Right renal pelvis (tissue), 4 donors: Measurements from ENCODE around the gene YY1AP1. TPM values are rescaled to one million over a fixed set of nuclear protein-coding genes. Genes with fewer than 3 reads are reported as not detected.
"Not testable (repeated sequence)": the region's sequence is repeated elsewhere in the genome, so short reads cannot be mapped to it uniquely, and the experiment has no call there.

Experiments used
- DNase-seq, 4 donors: peaks; one replicate each; pipeline ENCODE4 v3.0.0-alpha.2; 2013; ENCODE audit warnings: low read depth in 4 of 4, low spot score in 3 of 4, missing footprints in 1 of 4
- polyA plus RNA-seq, 4 donors: library from polyadenylated mRNA; unstranded; fragments of 120-200 nt; gene quantifications; one replicate each; pipeline ENCODE4 v1.2.1, GENCODE V29; 2013; ENCODE audit not compliant: insufficient read length in 4 of 4

Gene YY1AP1
- polyA plus RNA-seq, 4 donors, result 66.1 to 85.3 (median 73.1) TPM

- DNase-seq, result no peak
Observed at GRCh38 chr1:155697046-155697445, 8.5 kb upstream of the YY1AP1 start.

DNA sequence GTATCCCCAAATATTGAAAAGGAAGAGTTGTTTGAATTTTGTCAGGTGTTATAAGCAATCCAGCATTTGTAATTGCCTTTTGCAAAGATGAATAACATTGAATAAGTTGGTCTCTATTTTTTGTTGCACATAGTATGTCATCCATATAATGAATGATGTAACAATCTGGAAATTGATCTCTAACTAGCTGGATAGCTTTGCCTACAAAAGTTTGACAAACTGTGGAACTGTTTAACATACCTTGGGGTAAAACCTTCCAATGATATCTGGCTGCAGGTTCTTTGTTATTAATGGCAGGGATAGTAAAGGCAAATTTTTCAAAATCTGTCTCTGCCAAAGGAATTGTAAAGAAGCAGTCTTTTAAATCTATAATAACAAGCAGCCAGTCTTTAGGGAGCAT is 8.0 kb upstream of the YY1AP1 start:
- no peak for DNase-seq

DNA sequence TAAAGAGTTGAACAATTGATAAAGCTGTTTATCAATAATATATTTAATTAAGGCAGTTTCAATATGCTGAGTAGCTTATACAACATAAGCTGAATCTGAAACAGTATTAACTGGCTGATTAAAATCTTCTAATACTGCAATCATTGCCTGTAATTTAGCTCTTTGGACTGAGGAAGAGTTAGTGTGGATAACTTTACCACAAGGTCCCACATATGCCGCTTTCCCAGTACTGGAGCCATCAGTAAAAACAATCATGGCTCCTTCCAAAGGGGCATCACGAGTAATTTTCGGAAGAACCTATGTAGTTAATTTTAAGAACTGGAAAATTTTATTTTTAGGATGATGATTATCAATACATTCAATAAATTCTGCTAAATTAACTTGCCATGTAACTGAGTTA is 7.0 kb upstream of the YY1AP1 start:
- no peak for DNase-seq

DNA sequence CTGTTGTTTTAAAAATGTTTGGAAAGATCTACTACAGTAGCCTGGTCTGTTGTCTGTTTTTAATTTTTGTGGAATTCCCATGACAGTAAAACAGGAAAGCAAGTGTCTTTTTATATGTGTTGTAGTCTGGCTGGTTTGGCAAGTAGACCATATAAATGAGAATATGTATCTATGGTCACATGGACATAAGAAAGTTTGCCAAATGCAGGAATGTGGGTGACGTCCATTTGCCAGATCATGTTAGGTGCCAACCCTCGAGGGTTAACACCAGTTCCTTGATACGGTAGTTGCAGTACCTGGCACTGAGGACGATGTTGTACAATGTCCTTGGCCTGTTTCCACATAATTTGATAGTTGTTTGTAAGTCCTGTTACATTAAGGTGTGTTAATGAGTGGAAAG is 6.5 kb upstream of the YY1AP1 start:
- no peak for DNase-seq

- no peak for DNase-seq
Observed at GRCh38 chr1:155694167-155694566, 5.6 kb upstream of the YY1AP1 start.

GRCh38 chr1:155691992-155692528 is 3.5 kb upstream of the YY1AP1 start:
- no peak for DNase-seq

- not testable (repeated sequence) for DNase-seq
Observed at GRCh38 chr1:155689081-155689607, 570 bp upstream of the YY1AP1 start, which contains the start of gene DAP3. Gene DAP3 (plus strand): TSS chr1:155689091. CDS start chr1:155709780, 20,689 bp downstream.

GRCh38 chr1:155687705-155688323 is 760 bp downstream of the YY1AP1 start:
- DNase-seq, result peak in 1 of 4 donors; percentile 17

DNA sequence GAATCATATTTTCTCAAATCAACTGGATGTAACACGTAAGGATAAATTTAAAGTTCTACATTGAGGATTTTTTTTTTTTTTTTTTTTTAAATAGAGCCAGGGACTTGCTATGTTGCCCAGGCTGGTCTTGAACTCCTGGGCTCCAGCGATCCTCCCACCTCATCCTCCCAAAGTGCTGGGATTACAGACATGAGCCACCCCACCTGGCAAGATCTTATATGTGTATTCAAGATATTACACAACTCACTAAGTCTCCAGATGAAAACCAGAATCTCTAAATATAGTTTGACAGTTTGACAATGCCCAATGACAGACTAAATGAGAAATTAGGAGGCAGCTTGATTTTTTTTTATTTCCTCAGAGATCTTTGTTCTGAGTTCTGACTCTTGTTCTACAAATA is 6.8 kb downstream of the YY1AP1 start:
- no peak for DNase-seq

- no peak for DNase-seq
Observed at GRCh38 chr1:155680531-155680930, 8.0 kb downstream of the YY1AP1 start.

GRCh38 chr1:155678992-155679391 is 9.6 kb downstream of the YY1AP1 start:
- not testable (repeated sequence) for DNase-seq

DNA sequence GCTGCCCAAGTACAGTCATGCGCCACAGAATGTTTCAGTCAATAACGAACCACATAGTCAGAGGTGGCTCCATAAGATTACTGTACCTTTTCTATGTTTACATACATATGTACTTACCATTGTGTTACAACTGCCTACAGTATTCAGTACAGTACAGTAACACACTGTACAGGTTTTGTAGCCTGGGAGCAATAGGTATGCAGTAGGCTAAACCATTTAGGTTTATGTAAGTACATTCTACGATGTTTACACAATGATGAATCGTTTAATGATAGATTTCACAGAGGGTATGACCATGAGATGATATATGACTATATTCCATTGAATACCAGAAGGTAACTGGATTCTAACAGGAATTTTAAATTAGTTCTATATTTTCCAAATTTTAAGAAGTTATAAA is 10.5 kb downstream of the YY1AP1 start:
- DNase-seq, result no peak

DNA sequence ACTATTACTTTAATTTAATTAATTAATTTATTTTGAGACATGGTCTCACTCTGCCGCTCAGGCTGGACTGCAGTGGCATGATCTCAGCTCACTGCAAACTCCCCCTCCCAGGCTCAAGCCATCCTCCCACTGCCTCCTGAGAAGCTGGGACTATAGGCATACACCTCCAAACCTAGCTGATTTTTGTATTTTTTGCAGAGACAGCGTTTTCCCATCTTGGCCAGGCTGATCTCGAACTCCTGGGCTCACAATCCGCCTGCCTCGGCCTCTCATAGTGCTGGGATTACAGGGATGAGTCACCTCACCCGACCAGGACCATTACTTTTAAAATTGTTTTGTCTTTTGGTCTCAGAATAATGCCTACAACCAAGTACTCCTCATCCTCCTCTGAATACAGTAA is 15.6 kb downstream of the YY1AP1 start:
- no peak for DNase-seq

GRCh38 chr1:155671750-155672149 is 16.8 kb downstream of the YY1AP1 start:
- DNase-seq, result no peak

- DNase-seq, result no peak
Observed at GRCh38 chr1:155669233-155670162, 19.1 kb downstream of the YY1AP1 start.

- not testable (repeated sequence) for DNase-seq
Observed at GRCh38 chr1:155661239-155661638, 27.3 kb downstream of the YY1AP1 start.

GRCh38 chr1:155657463-155657862 is 31.1 kb downstream of the YY1AP1 start:
- DNase-seq, result no peak

- DNase-seq, result no peak
Observed at GRCh38 chr1:155652951-155653350, 35.6 kb downstream of the YY1AP1 start.

DNA sequence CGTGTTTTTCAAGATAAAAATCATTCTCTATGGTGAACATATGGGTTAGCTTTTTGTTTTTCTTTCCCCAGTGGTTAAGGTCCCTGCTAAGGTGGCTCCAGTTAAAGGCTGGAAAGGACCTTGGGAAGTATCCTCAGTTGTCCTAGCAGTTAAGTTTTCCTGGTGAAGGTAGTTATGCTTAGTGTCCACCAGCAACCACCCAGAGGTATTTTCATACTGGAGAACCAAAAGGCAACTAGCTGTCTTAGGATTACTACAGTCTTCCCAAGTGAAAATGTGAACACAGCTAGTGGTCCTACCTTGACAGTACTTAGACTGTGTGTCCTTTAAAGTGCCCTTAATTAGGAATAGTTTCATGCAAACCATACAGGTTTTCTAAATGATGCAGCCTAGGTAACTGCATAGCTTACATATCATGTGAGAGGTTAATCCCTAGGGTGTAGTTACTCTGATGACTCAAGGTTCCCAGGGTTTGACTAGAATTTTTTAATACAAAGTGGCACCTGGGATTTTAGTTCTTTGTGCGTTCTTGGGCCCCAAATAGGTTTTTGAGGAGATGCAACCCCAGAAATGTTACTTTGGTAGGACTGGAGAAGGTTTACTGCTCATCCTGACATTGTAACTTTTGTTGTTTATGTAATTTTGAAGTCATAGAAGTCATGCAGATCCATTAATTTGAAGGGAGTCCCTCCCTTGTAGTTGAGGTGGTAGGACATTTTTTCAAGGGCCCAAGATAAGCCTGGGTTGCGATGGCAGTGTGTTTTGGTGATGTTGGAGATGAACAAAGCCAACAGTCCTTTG is 36.5 kb downstream of the YY1AP1 start:
- no peak for DNase-seq

DNA sequence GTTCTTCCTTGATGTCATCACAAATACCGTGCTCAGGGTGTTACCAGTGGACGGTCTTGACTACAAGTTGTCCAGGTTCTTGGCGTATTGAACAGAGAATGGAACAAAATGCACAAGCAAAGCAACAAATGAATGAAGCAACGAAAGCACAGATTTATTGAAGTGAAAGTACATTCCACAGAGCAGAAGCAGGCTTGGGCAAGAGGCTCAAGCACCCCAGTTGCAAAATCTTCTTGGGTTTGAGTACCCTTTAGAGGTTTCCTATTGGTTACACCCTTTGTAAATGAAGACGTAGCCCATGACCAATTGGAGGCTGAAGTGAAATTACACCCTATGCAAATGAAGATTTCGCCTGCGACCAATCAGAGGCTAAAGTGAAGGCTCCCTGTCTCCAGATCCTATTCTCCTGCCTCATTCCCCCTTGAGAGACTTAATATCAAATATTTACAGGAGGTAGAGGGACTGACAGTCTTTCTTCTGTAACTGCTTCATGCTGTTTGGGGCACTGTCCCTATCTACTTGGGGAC is 38.3 kb downstream of the YY1AP1 start:
- no peak for DNase-seq
